ENCODE results near the gene ADK. TPM values are rescaled to one million over a fixed set of nuclear protein-coding genes. Genes with fewer than 3 reads are reported as not detected.
A peak's percentile ranks its signal among the peaks of the same experiment; 100 is the strongest.

Gene ADK
- 10 to 100 TPM; 62.1 to 84.7 (median 74.4) TPM for total RNA-seq

- no peaks in the 10 kb centered on the region for H3K36me3 ChIP-seq
- intact Hi-C loops (cut with DNase I): no loop called here
- peak within 1 kb of the TSS; percentile 66 to 89 (median 87) for H3K27ac ChIP-seq
- 0 to 1% methylated on average over 36 to 51 of the region's 57 CpGs for WGBS, 2 donors
- DNase-seq: peak; percentile 100
- no peaks in the 10 kb centered on the region for H3K9me3 ChIP-seq
- peaks cover 31 to 42% of the 10 kb centered on the region in 2 donors for H3K4me1 ChIP-seq
- no peaks in the 10 kb centered on the region for H3K27me3 ChIP-seq
- peak in 1 of 2 donors; percentile 86 for TF ChIP-seq POLR2A (IDR thresholded peaks at IDR 0.05)
- TF ChIP-seq, protein P1, sequence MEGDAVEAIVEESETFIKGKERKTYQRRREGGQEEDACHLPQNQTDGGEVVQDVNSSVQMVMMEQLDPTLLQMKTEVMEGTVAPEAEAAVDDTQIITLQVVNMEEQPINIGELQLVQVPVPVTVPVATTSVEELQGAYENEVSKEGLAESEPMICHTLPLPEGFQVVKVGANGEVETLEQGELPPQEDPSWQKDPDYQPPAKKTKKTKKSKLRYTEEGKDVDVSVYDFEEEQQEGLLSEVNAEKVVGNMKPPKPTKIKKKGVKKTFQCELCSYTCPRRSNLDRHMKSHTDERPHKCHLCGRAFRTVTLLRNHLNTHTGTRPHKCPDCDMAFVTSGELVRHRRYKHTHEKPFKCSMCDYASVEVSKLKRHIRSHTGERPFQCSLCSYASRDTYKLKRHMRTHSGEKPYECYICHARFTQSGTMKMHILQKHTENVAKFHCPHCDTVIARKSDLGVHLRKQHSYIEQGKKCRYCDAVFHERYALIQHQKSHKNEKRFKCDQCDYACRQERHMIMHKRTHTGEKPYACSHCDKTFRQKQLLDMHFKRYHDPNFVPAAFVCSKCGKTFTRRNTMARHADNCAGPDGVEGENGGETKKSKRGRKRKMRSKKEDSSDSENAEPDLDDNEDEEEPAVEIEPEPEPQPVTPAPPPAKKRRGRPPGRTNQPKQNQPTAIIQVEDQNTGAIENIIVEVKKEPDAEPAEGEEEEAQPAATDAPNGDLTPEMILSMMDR (IDR thresholded peaks at IDR 0.05): peak in 3 of 6 experiments; percentile 17 to 52 (median 18)
- H3K4me3 ChIP-seq (replicated peaks in 1 of 3): peak within 1 kb of the TSS; percentile 83 to 90 (median 88)
Measured at GRCh38 chr10:74150990-74151878, at the start of gene ADK. ADK (plus strand) TSS chr10:74151221; CDS start chr10:74151279, 58 bp downstream.

DNA sequence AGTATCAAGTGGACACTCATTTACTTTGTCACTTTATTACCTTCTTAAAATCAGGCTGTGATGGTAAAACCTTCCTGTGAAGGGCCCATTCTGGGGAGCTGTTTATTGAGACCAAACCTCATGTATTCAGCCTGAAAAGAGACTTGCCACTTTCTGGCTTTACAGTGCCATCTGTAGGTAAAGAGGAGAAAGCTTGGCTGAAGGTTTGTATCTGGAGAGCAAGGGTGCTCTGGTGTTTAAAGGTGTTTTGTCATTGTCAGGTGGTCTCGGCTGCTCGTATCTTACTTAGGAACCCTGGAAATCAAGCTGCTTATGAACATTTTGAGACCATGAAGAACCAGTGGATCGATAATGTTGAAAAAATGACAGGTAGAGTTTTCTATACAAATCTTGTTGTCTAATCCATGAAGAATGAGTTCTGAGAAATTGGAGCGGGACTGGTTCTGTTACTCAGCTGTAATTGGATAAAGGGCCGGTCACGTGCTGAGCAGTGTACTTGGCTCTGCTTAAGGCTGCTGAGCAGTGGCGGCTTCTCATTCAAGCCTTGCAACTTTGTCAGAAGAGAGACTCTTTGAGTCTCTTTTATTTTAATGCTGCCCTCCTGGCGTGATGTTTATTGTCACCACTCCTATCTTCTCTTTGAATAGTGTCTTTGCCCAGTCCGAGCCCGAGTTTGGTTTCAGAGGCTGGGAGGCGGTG, 47.3 kb upstream of the ADK start:
- Histone ChIP-seq H3K36me3 (peaks cover 36 to 67% of the 10 kb centered on the region in 2 donors), H3K27me3 (no peaks in the 10 kb centered on the region), H3K27ac (no peak overlapping the region), H3K4me3 (replicated peaks in 1 of 3) (no peak overlapping the region), H3K9me3 (no peaks in the 10 kb centered on the region), H3K4me1 (no peaks in the 10 kb centered on the region)
- DNase-seq: no peak
- no peak for TF ChIP-seq POLR2A (IDR thresholded peaks at IDR 0.05)
- TF ChIP-seq, protein P1 (IDR thresholded peaks at IDR 0.05): peak in 1 of 6 experiments; percentile 21
- WGBS, 2 donors: 81 to 87% methylated on average over 11 of the region's 11 CpGs
- intact Hi-C loops (cut with DNase I): no loop called here

DNA sequence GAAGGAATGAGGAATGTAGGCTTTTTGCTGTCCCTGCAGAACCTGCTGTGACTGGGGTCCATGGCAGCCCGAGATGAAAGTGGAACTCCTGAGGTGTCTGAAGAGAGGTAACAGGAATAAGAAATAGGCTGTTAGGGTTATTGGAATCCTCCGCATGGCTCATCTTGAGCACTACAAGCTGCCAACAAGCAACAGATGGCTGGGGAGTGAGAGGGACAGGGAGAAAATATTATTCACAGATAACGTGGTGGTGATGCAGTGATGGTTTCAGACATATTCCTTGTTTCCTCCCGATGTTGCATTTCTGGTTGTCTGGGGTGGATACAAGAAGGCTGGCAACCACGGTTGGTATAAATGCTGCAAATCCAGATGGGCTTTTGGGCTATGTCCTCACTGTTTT, 46.5 kb upstream of the ADK start:
- intact Hi-C loops (cut with DNase I): no loop called here
- no peaks in the 10 kb centered on the region for H3K27me3 ChIP-seq
- H3K36me3 ChIP-seq: peaks cover 44 to 69% of the 10 kb centered on the region in 2 donors
- WGBS, 2 donors: 95 to 97% methylated on average over 5 of the region's 5 CpGs
- no peak for DNase-seq
- TF ChIP-seq, protein P1 (IDR thresholded peaks at IDR 0.05): no peak
- TF ChIP-seq POLR2A (IDR thresholded peaks at IDR 0.05): no peak
- no peaks in the 10 kb centered on the region for H3K4me1 ChIP-seq
- H3K4me3 ChIP-seq (replicated peaks in 1 of 3): no peak overlapping the region
- H3K27ac ChIP-seq: no peak overlapping the region
- H3K9me3 ChIP-seq: no peaks in the 10 kb centered on the region

GRCh38 chr10:74104996-74105395, 46.0 kb upstream of the ADK start:
- DNase-seq: no peak
- 80 to 95% methylated on average over 8 of the region's 8 CpGs for WGBS, 2 donors
- Histone ChIP-seq H3K9me3 (no peaks in the 10 kb centered on the region), H3K27ac (no peak overlapping the region), H3K36me3 (peaks cover 49 to 70% of the 10 kb centered on the region in 2 donors), H3K27me3 (no peaks in the 10 kb centered on the region), H3K4me1 (no peaks in the 10 kb centered on the region), H3K4me3 (replicated peaks in 1 of 3) (no peak overlapping the region)
- TF ChIP-seq, protein P1 (IDR thresholded peaks at IDR 0.05): no peak
- no peak for TF ChIP-seq POLR2A (IDR thresholded peaks at IDR 0.05)
- intact Hi-C loops (cut with DNase I): no loop called here

Measured in thyroid gland (tissue), 4 donors.